Liver (tissue), 2 donors: ENCODE results near the gene CCDC40.

Experiments used
- MAX ChIP-seq: IDR thresholded peaks from 2 replicates; pipeline ENCODE4 v1.6.1; 2016; ENCODE audit warnings: antibody characterized with exemption
- TF ChIP-seq, protein P1 (sequence below): fragments of 150-350 bp; IDR thresholded peaks from 2 replicates; pipeline ENCODE4 v1.5.1; 2017; ENCODE audit warnings: improper control_type of control experiment, low read depth, low read length; ENCODE audit not compliant: missing input control
- donor health status: healthy.

DNA sequence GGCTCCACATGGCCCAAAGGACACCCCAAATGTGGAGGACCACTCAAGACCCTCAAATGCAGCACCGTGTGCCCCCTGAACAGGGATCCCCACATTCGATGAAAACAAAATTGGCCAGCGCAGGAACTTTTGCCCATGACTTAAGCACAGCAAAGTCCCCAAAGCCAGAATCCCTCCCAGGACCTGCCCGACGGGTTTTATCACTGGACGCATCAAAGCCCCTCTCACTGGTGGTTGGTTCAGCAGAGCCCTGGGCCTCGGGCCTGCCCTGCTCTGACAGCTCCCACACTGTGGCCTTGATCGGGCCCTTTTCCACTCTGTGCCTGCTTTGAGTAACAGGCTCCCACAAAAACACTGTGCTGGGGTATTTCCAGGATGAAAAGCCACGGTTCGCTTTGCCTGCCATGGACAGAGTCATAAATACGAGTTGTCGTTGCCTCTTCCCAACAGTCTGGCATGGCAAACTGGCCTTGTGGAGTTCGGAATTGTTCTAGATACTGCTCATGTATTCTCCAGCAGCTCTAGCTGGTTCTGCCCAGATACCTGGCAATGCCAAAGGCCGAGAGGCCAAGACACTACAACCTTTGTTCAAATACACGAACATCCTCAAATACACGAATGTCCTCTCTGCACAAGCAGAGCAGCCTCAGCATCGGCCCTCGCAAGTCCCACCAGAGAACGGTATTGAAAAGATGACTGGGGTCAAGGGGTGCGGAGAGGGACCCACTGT is 47.2 kb upstream of the CCDC40 start:
- TF ChIP-seq, protein P1, sequence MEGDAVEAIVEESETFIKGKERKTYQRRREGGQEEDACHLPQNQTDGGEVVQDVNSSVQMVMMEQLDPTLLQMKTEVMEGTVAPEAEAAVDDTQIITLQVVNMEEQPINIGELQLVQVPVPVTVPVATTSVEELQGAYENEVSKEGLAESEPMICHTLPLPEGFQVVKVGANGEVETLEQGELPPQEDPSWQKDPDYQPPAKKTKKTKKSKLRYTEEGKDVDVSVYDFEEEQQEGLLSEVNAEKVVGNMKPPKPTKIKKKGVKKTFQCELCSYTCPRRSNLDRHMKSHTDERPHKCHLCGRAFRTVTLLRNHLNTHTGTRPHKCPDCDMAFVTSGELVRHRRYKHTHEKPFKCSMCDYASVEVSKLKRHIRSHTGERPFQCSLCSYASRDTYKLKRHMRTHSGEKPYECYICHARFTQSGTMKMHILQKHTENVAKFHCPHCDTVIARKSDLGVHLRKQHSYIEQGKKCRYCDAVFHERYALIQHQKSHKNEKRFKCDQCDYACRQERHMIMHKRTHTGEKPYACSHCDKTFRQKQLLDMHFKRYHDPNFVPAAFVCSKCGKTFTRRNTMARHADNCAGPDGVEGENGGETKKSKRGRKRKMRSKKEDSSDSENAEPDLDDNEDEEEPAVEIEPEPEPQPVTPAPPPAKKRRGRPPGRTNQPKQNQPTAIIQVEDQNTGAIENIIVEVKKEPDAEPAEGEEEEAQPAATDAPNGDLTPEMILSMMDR: no peak
- no peak for TF ChIP-seq MAX
